ENCODE data around the gene C13orf46.

The C13orf46 gene

GRCh38 chr13:113912596-113912995, 61.3 kb downstream of the C13orf46 start:
- no peak for DNase-seq (ENCODE audit: low spot score)
- in situ Hi-C loops (cut with MboI; ENCODE audit: low pct_unique_long_range_greater_than_20kb, low sequenced_read_pairs, unreplicated experiment): no loop called here
- TF ChIP-seq, protein P1, sequence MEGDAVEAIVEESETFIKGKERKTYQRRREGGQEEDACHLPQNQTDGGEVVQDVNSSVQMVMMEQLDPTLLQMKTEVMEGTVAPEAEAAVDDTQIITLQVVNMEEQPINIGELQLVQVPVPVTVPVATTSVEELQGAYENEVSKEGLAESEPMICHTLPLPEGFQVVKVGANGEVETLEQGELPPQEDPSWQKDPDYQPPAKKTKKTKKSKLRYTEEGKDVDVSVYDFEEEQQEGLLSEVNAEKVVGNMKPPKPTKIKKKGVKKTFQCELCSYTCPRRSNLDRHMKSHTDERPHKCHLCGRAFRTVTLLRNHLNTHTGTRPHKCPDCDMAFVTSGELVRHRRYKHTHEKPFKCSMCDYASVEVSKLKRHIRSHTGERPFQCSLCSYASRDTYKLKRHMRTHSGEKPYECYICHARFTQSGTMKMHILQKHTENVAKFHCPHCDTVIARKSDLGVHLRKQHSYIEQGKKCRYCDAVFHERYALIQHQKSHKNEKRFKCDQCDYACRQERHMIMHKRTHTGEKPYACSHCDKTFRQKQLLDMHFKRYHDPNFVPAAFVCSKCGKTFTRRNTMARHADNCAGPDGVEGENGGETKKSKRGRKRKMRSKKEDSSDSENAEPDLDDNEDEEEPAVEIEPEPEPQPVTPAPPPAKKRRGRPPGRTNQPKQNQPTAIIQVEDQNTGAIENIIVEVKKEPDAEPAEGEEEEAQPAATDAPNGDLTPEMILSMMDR (IDR thresholded peaks at IDR 0.05; ENCODE audit: extremely low read depth, insufficient read depth, missing control alignments): no peak

DNA sequence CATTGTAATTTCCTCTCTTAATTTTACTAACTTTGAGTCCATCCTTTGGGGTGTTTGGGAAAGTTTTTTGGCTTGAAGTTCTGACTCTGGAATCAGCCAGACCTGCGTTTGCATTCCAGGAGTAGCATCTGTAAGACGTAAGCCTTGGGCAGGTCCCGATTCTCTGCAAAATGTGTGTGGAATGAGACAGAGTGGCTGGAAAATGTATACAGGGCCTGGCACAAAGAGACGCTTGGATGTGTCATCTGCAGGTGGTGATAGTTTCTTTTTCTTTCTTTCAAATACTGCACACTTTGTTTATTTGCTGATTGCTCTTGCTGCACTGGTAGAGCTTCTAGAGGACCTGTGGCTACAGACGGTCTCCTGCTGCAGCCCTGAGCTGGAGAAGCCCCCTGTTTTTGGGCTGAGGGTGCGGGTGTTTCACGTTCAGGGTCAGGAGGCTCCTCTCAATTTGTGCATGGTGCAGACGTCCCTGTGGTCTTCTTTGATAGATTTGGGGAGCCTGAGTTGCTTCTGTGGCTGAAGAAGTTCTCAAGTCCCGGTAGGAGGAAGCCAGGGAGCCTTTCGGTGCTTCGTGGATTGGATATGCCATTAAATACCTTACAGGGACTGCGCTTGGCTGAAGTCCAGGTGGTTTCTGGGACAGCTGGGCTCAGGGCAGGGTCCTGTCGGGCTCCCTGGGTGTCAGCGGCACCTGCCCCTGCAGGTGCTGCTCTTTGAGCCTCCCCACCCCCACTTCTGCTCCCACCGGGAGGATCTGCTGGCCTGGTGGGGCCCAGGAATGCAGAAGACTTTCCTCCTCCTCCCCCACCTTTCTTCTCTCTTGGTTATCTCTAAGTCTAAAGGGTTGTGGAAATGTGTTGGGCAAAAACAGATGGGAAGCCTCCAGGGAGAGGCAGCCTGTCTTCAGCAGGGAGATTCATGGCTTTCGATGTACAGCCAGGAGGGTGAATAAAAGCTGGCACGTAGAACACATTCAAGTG, 66.0 kb downstream of the C13orf46 start:
- DNase-seq (ENCODE audit: low spot score): no peak
- in situ Hi-C loops (cut with MboI; ENCODE audit: low pct_unique_long_range_greater_than_20kb, low sequenced_read_pairs, unreplicated experiment): no loop called here
- TF ChIP-seq, protein P1 (IDR thresholded peaks at IDR 0.05; ENCODE audit: extremely low read depth, insufficient read depth, missing control alignments): no peak

- TF ChIP-seq, protein P1 (IDR thresholded peaks at IDR 0.05; ENCODE audit: extremely low read depth, insufficient read depth, missing control alignments): no peak
- in situ Hi-C loops (cut with MboI; ENCODE audit: low pct_unique_long_range_greater_than_20kb, low sequenced_read_pairs, unreplicated experiment): no loop called here
- DNase-seq (ENCODE audit: low spot score): no peak
Observed at GRCh38 chr13:113906571-113906970, 67.3 kb downstream of the C13orf46 start.

DNA sequence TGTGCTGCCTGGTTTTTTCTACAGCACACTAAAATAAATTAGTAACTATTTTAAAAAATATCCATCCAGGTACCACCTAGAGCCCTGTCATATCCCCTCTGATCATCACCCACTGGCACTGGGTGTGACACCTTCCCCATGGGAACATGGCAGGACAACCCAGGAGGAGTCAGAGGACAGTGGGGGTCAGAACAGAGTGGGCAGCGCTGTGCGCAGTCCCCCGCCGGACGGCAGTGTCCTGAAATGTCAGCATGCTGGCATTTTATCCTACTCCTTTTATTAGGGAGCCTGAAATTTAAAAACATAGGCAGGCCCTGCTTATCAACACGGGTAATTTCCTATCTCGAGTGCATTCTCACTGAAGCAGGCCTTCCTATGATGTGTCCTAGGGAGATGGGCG, 67.9 kb downstream of the C13orf46 start:
- in situ Hi-C loops (cut with MboI; ENCODE audit: low pct_unique_long_range_greater_than_20kb, low sequenced_read_pairs, unreplicated experiment): no loop called here
- DNase-seq (ENCODE audit: low spot score): no peak
- TF ChIP-seq, protein P1 (IDR thresholded peaks at IDR 0.05; ENCODE audit: extremely low read depth, insufficient read depth, missing control alignments): no peak

DNA sequence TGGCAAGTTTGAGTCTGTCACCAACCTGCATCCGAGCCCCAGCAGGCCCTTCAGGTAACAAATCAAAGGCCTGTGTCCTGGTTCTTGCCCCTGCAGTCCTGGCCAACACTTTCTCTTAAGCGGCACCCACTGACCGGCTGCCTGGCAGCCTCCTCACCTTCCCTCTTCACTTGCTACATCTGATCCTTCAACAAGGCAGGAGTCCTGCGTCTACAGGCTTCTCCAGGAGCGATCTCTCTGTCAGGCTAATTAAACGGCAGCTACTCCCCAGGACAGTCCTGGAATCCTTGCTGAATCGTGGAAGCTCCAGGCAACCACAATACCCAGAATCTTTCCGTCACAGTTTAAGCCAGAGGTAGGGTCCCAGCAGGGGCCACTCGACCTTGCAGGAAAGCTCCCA, 68.9 kb downstream of the C13orf46 start:
- no peak for DNase-seq (ENCODE audit: low spot score)
- TF ChIP-seq, protein P1 (IDR thresholded peaks at IDR 0.05; ENCODE audit: extremely low read depth, insufficient read depth, missing control alignments): no peak
- in situ Hi-C loops (cut with MboI; ENCODE audit: low pct_unique_long_range_greater_than_20kb, low sequenced_read_pairs, unreplicated experiment): no loop called here

DNA sequence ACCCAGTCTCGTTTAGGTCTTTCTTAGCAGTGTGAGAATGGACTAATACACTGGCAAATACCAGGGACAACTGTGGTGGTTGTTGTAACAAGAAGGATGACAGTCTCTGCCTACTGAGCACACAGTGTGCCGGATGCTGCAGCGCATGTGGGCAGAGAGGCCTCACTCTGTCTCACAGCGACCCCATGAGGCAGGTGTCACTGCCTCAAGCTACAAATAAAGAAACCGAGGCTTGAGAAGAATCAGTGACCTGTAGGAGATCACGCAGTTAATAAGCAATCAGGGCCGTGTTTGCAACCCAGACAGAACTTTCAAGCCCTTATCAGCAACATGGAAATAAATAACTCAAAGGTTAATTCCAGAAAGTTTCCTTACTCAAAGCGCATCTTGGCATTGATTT, 69.5 kb downstream of the C13orf46 start:
- in situ Hi-C loops (cut with MboI; ENCODE audit: low pct_unique_long_range_greater_than_20kb, low sequenced_read_pairs, unreplicated experiment): no loop called here
- no peak for DNase-seq (ENCODE audit: low spot score)
- TF ChIP-seq, protein P1 (IDR thresholded peaks at IDR 0.05; ENCODE audit: extremely low read depth, insufficient read depth, missing control alignments): peak; percentile 45
